ENCODE measurements around the gene EID3. TPM values are rescaled to one million over a fixed set of nuclear protein-coding genes. Genes with fewer than 3 reads are reported as not detected.

The EID3 gene
- total RNA-seq, 1 donor from 2014 or later = 4.5 TPM

GRCh38 chr12:104351057-104351983 lies 47.8 kb downstream of the EID3 start:
- FAIRE-seq = no peak
- DNase-seq (ENCODE audit: low spot score in 2 of 2) = no peak

DNA sequence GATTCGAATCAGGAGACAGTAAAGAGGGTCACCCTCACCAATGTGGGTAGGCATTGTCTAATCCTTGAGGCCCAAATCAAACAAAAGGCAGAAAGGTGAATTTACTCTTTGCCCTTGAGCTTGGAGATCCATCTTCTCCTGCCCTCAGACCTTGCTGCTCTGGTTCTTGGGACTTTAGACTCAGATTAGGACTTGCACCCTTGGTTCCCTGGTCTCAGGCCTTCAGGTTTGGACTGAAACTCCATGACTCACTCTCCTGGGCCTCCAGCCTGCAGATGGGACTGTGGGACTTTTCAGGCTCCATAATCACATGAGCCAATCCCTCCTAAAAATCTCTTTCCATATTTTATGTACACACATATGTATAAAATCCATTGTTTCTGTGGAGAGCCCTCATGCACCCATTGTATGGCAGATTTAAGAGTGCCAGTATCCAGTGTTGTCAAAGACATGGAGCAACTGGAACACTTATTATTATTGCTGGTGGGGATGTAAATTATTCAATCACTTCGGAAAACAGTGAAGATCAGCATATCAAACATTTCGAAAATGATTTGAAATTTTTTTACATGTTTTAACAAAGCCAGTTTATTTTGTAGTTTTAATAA lies 48.7 kb downstream of the EID3 start:
- DNase-seq (ENCODE audit: low spot score in 2 of 2) (no peak), FAIRE-seq (no peak)

DNA sequence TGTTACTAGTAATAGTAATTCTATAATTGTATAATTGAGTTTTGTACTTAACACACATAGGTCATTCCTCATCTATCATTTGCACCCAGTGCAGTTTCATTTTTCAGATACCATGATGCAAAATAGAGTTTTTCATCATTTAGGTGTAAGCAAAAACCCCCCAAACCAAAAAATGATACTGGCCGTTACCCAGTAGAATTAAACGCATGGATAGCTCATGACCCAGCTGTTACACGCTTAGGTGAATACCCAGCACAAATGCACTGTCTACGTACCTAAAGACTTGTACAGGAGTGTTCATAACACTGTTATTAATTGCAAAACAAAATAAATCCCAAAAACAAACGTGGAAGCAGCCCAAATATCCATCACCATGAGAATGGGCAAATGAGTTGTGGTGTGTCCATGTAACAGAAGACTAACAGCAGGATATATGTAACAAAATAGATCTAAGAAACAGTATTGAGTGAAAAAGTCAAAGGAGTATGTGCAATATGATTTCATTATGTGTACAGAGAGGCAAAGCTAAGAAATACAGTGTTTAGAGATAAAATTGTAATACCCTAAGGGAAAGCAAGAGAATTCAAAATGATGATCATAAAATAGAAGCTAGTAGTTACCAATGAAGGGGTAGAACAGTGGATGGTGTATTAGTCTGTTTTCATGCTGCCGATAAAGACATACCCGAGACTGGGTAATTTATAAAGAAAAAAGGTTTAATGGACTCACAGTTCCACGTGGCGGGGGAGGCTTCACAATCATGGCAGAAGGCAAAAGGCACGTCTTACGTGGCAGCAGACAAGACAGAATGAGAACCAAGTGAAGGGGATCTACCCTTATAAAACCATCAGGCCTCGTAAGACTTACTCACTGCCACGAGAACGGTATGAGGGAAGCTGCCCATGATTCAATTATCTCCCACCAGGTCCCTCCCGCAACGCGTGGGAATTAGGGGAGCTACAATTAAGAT lies 49.8 kb downstream of the EID3 start:
- DNase-seq (ENCODE audit: low spot score in 2 of 2) (no peak), FAIRE-seq (no peak)

DNA sequence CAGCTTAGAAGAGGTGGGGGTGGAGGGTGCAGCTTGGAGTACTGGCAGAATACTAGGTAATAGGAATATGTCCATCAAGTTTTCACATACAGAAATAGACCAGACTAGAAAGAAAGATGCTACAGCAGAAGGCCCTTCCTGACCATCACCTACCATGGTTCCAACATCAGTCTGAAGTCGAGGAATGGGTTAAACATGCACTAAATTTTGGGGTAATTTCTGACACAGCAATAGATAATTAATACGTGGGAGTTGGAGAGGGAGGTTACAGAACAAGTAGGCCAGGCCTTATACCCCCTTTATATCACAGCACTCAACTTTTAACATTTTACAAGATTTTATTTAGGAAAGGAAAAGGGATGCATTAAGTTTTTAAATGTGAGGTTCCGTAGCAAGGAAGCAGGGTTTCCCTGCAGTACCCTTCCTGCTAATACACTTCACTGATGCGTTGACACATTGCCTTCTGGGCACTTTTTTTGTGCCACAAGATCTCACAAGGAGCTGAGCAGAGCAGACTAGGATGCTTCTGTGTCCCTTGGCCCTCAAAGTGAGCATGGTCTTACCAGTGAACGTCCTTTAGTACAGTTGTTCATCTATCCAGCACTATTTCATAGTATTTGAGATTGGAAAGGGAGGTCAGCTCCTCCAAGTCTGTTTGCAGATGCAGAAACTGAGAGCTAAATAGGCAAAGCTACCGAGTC lies 50.8 kb downstream of the EID3 start:
- FAIRE-seq (no peak), DNase-seq (ENCODE audit: low spot score in 2 of 2) (no peak)

Other genes with a start within 250 kb of the EID3 start
- gene HCFC2, start 239.2 kb upstream of the EID3 start, total RNA-seq = 62.4 TPM
- 39.9 TPM for gene NFYB, start 165.5 kb upstream of the EID3 start, total RNA-seq
- 102 TPM for gene TXNRD1, start 88.0 kb upstream of the EID3 start, total RNA-seq
- gene CHST11, start 153.2 kb downstream of the EID3 start, total RNA-seq = 22.0 TPM